Loucy (cell line): ENCODE measurements around the gene EOLA1.
"Not testable (repeated sequence)": the region's sequence is repeated elsewhere in the genome, so short reads cannot be mapped to it uniquely, and the experiment has no call there.

ENCODE experiments used
- H2AFZ ChIP-seq: fragments of 200-600 bp; sonication (generic); 2 replicates; pipeline ENCODE4 v1.6.0; 2016; ENCODE audit warnings: antibody characterized with exemption, mild to moderate bottlenecking, low read length, moderate library complexity
- H3F3A ChIP-seq: fragments of 200-600 bp; 2 replicates; pipeline ENCODE4 v1.6.0; 2016; ENCODE audit warnings: antibody characterized with exemption, low read depth, mild to moderate bottlenecking
- H3K27me3 ChIP-seq: fragments of 200-600 bp; sonication (generic); 2 replicates; pipeline ENCODE4 v1.6.1; 2014; ENCODE audit warnings: low read length, mild to moderate bottlenecking; ENCODE audit not compliant: insufficient read depth, poor library complexity, severe bottlenecking
- H3K36me3 ChIP-seq: fragments of 200-600 bp; sonication (generic); 2 replicates; pipeline ENCODE4 v1.6.1; 2016; ENCODE audit warnings: low read length; ENCODE audit not compliant: insufficient read depth
- H3K4me1 ChIP-seq: fragments of 200-600 bp; sonication (generic); 2 replicates; pipeline ENCODE4 v1.5.1; 2014; ENCODE audit warnings: low read length, mild to moderate bottlenecking; ENCODE audit not compliant: insufficient read depth, poor library complexity, severe bottlenecking
- H3K4me2 ChIP-seq: fragments of 200-600 bp; sonication (generic); 2 replicates; pipeline ENCODE4 v1.6.0; 2014; ENCODE audit warnings: antibody characterized with exemption, low read length, low read depth, mild to moderate bottlenecking; ENCODE audit not compliant: poor library complexity, severe bottlenecking
- H3K4me3 ChIP-seq: fragments of 200-600 bp; sonication (generic); 2 replicates; pipeline ENCODE4 v1.5.1; 2014; ENCODE audit warnings: low read length, mild to moderate bottlenecking, mixed read lengths; ENCODE audit not compliant: poor library complexity, severe bottlenecking
- H3K79me2 ChIP-seq: fragments of 200-600 bp; sonication (generic); 2 replicates; pipeline ENCODE4 v1.6.1; 2014; ENCODE audit warnings: low read length; ENCODE audit not compliant: insufficient read depth
- H3K9ac ChIP-seq: fragments of 200-600 bp; sonication (generic); 2 replicates; pipeline ENCODE4 v1.6.0; 2014; ENCODE audit warnings: mild to moderate bottlenecking, low read depth, low read length, moderate library complexity; ENCODE audit not compliant: poor library complexity, severe bottlenecking
- H3K9me2 ChIP-seq: fragments of 200-600 bp; sonication (generic); replicated peaks from 2 replicates; pipeline ENCODE4 v1.6.1; 2016; ENCODE audit warnings: low read depth, low read length, mixed read lengths
- H3K9me3 ChIP-seq: fragments of 200-600 bp; sonication (generic); 2 replicates; pipeline ENCODE4 v1.6.1; 2014; ENCODE audit warnings: mild to moderate bottlenecking, antibody characterized with exemption, low read length, low read depth; ENCODE audit not compliant: insufficient read depth
- H4K20me1 ChIP-seq: fragments of 200-600 bp; sonication (generic); 2 replicates; pipeline ENCODE4 v1.6.0; 2014; ENCODE audit warnings: antibody characterized with exemption, low read length, mild to moderate bottlenecking; ENCODE audit not compliant: insufficient read depth, poor library complexity, severe bottlenecking
- CTCF ChIP-seq: fragments of 200-600 bp; sonication (generic); conservative IDR thresholded peaks from 2 replicates; pipeline ENCODE4 v1.5.1; 2014; ENCODE audit warnings: mild to moderate bottlenecking, antibody characterized with exemption, low read length
- EZH2phosphoT487 ChIP-seq: fragments of 200-600 bp; IDR thresholded peaks from 2 replicates; pipeline ENCODE4 v1.6.1; 2018; ENCODE audit warnings: antibody characterized with exemption, mild to moderate bottlenecking, moderate library complexity, borderline replicate concordance

The EOLA1 gene

GRCh38 chrX:149539283-149540130 lies 1.3 kb upstream of the EOLA1 start:
- Histone ChIP-seq H3K9ac (peak overlapping the region; percentile 72), H3K4me1 (no peaks in the 10 kb centered on the region), H3K9me3 (no peaks in the 10 kb centered on the region), H4K20me1 (no peaks in the 10 kb centered on the region), H3K4me3 (peak overlapping the region; percentile 81), H3K36me3 (no peaks in the 10 kb centered on the region), H2AFZ (peak overlapping the region; percentile 55; the same call in 1 of the 2 replicates), H3K27me3 (no peaks in the 10 kb centered on the region), H3F3A (no peaks in the 10 kb centered on the region), H3K4me2 (peak overlapping the region; percentile 72), H3K79me2 (peaks cover 5% of the 10 kb centered on the region; the same call in 1 of the 2 replicates), H3K9me2 (no peaks in the 10 kb centered on the region)
- TF ChIP-seq EZH2phosphoT487 (no peak), CTCF (no peak)

- TF ChIP-seq CTCF = no peak
- no peak for TF ChIP-seq EZH2phosphoT487
- Histone ChIP-seq H3K9me3 (no peaks in the 10 kb centered on the region), H3K79me2 (peaks cover 5% of the 10 kb centered on the region; the same call in 1 of the 2 replicates), H3F3A (no peaks in the 10 kb centered on the region), H3K27me3 (no peaks in the 10 kb centered on the region), H3K36me3 (no peaks in the 10 kb centered on the region), H3K9ac (peak overlapping the region; percentile 81), H4K20me1 (no peaks in the 10 kb centered on the region), H3K4me1 (no peaks in the 10 kb centered on the region), H2AFZ (peak overlapping the region; percentile 79), H3K4me3 (peak overlapping the region; percentile 83), H3K9me2 (no peaks in the 10 kb centered on the region), H3K4me2 (peak overlapping the region; percentile 85)
Measured at GRCh38 chrX:149540131-149540620, 636 bp upstream of the EOLA1 start.

GRCh38 chrX:149541521-149542047 lies 772 bp downstream of the EOLA1 start:
- Histone ChIP-seq H3K27me3 (no peaks in the 10 kb centered on the region), H3K4me2 (peak overlapping the region; percentile 85), H3K9me2 (no peaks in the 10 kb centered on the region), H3K4me3 (peak overlapping the region; percentile 83), H3K9me3 (no peaks in the 10 kb centered on the region), H3K79me2 (peaks cover 5% of the 10 kb centered on the region; the same call in 1 of the 2 replicates), H3F3A (no peaks in the 10 kb centered on the region), H3K9ac (peak overlapping the region; percentile 81), H3K4me1 (no peaks in the 10 kb centered on the region), H4K20me1 (no peaks in the 10 kb centered on the region), H3K36me3 (no peaks in the 10 kb centered on the region), H2AFZ (no peak overlapping the region)
- TF ChIP-seq EZH2phosphoT487 = no peak
- TF ChIP-seq CTCF = no peak

- H3K4me3 ChIP-seq, H2AFZ ChIP-seq, H3K79me2 ChIP-seq, H3K9me2 ChIP-seq, H3K4me2 ChIP-seq, H3K9me3 ChIP-seq, H3K4me1 ChIP-seq, H3K27me3 ChIP-seq, H3K9ac ChIP-seq, H3F3A ChIP-seq, H4K20me1 ChIP-seq, H3K36me3 ChIP-seq: not testable (repeated sequence)
Measured at GRCh38 chrX:149545545-149546543, 5.0 kb downstream of the EOLA1 start.
